ENCODE measurements around the gene C10orf88. TPM values are rescaled to one million over a fixed set of nuclear protein-coding genes. Genes with fewer than 3 reads are reported as not detected.

C10orf88 gene
- total and polyA plus RNA-seq, 2 donors, result 9.9 to 12.1 TPM

DNA sequence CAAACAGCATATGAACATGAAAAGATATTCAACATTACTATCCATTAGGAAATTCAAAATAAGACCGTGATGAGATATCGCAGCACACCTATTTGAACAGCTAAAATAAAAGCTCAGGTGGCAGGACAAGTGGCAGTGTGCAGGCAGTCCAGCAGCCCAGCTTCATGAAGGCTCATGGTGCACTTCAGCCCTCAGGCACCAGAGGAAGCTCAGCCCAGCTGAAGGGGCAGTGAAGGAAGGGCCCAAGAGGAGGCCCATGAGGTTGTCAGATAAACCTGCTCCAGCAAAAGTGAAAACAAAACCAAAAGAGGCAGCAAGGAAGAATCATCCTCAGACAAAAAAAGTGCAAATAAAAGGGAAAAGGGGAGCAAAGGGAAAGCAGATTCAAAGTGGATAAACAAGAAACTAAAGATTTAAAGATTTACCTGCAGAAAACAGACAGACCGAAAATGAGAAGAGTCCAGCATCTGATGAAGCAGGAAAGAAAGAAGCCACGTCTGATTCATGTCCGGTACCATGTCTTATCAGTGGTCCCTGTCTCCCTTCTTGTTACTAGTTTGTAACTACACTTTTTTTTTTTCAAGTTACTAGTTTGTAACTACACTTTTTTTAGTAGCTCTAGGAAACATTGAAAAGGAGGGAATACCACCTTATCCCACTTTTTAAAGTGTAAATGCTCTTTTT, 59.6 kb downstream of the C10orf88 start:
- no peak for DNase-seq (ENCODE audit: low read depth in 6 of 9, low spot score in 9 of 9)
- H3K9me3 ChIP-seq (ENCODE audit: control insufficient read depth in 2 of 2, insufficient read depth in 1 of 2, low read length in 1 of 2), result no peaks in the 10 kb centered on the region
- WGBS, result 95% methylated on average over 5 of the region's 5 CpGs
- no peaks in the 10 kb centered on the region for H3K27me3 ChIP-seq (ENCODE audit: control insufficient read depth in 2 of 2, insufficient read depth in 1 of 2, low read length in 1 of 2)
- no peak overlapping the region for H3K4me3 ChIP-seq (ENCODE audit: low read length in 2 of 2)
- H3K36me3 ChIP-seq (ENCODE audit: control insufficient read depth in 2 of 2, insufficient read depth in 2 of 2, low read length in 1 of 2), result no peaks in the 10 kb centered on the region
- H3K4me1 ChIP-seq (ENCODE audit: control insufficient read depth in 2 of 2, insufficient read depth in 2 of 2, low read length in 2 of 2), result no peaks in the 10 kb centered on the region
- H3K27ac ChIP-seq (ENCODE audit: low read depth in 1 of 2, low read length in 1 of 2), result no peak overlapping the region

GRCh38 chr10:122884166-122884565, 69.9 kb downstream of the C10orf88 start:
- no peaks in the 10 kb centered on the region for H3K36me3 ChIP-seq (ENCODE audit: control insufficient read depth in 2 of 2, insufficient read depth in 2 of 2, low read length in 1 of 2)
- 98% methylated on average over 1 of the region's 1 CpG for WGBS
- H3K4me1 ChIP-seq (ENCODE audit: control insufficient read depth in 2 of 2, insufficient read depth in 2 of 2, low read length in 2 of 2), result peaks cover 6 to 7% of the 10 kb centered on the region in 2 donors
- H3K27me3 ChIP-seq (ENCODE audit: control insufficient read depth in 2 of 2, insufficient read depth in 1 of 2, low read length in 1 of 2), result peaks cover 0 to 10% of the 10 kb centered on the region in 2 donors
- no peak overlapping the region for H3K27ac ChIP-seq (ENCODE audit: low read depth in 1 of 2, low read length in 1 of 2)
- DNase-seq (ENCODE audit: low read depth in 6 of 9, low spot score in 9 of 9), result no peak
- H3K4me3 ChIP-seq (ENCODE audit: low read length in 2 of 2), result no peak overlapping the region
- peaks cover 0 to 3% of the 10 kb centered on the region in 2 donors for H3K9me3 ChIP-seq (ENCODE audit: control insufficient read depth in 2 of 2, insufficient read depth in 1 of 2, low read length in 1 of 2)

GRCh38 chr10:122882766-122883165, 71.3 kb downstream of the C10orf88 start:
- DNase-seq (ENCODE audit: low read depth in 6 of 9, low spot score in 9 of 9), result no peak
- no peak overlapping the region for H3K4me3 ChIP-seq (ENCODE audit: low read length in 2 of 2)
- no peaks in the 10 kb centered on the region for H3K36me3 ChIP-seq (ENCODE audit: control insufficient read depth in 2 of 2, insufficient read depth in 2 of 2, low read length in 1 of 2)
- peaks cover 0 to 4% of the 10 kb centered on the region in 2 donors for H3K9me3 ChIP-seq (ENCODE audit: control insufficient read depth in 2 of 2, insufficient read depth in 1 of 2, low read length in 1 of 2)
- peaks cover 7 to 9% of the 10 kb centered on the region in 2 donors for H3K4me1 ChIP-seq (ENCODE audit: control insufficient read depth in 2 of 2, insufficient read depth in 2 of 2, low read length in 2 of 2)
- H3K27ac ChIP-seq (ENCODE audit: low read depth in 1 of 2, low read length in 1 of 2), result no peak overlapping the region
- H3K27me3 ChIP-seq (ENCODE audit: control insufficient read depth in 2 of 2, insufficient read depth in 1 of 2, low read length in 1 of 2), result peaks cover 0 to 13% of the 10 kb centered on the region in 2 donors

Other genes with a start within 250 kb of the C10orf88 start
- gene CUZD1, start 108.4 kb downstream of the C10orf88 start, total RNA-seq, result 1.1 TPM
- 3.1 TPM for gene CUZD1, start 108.4 kb downstream of the C10orf88 start, polyA plus RNA-seq
- gene FAM24B, start 74.6 kb downstream of the C10orf88 start, total RNA-seq, result 3.8 TPM
- gene FAM24B, start 74.6 kb downstream of the C10orf88 start, polyA plus RNA-seq, result 7.1 TPM
- gene FAM24A, start 43.6 kb downstream of the C10orf88 start, total RNA-seq, result not detected
- gene FAM24A, start 43.6 kb downstream of the C10orf88 start, polyA plus RNA-seq, result not detected
- gene PSTK, start 26.2 kb upstream of the C10orf88 start, total RNA-seq, result 4.8 TPM
- 5.0 TPM for gene PSTK, start 26.2 kb upstream of the C10orf88 start, polyA plus RNA-seq
- 4.2 TPM for gene IKZF5, start 54.6 kb upstream of the C10orf88 start, total RNA-seq
- gene IKZF5, start 54.6 kb upstream of the C10orf88 start, polyA plus RNA-seq, result 27.6 TPM
- gene ACADSB, start 54.8 kb upstream of the C10orf88 start, total RNA-seq, result 5.9 TPM
- gene ACADSB, start 54.8 kb upstream of the C10orf88 start, polyA plus RNA-seq, result 11.0 TPM
- not detected for gene HMX3, start 181.7 kb upstream of the C10orf88 start, total RNA-seq
- gene HMX3, start 181.7 kb upstream of the C10orf88 start, polyA plus RNA-seq, result not detected
- gene HMX2, start 193.9 kb upstream of the C10orf88 start, total RNA-seq, result 0.05 TPM
- 0.25 TPM for gene HMX2, start 193.9 kb upstream of the C10orf88 start, polyA plus RNA-seq
- 163 TPM for gene BUB3, start 200.2 kb upstream of the C10orf88 start, total RNA-seq
- gene BUB3, start 200.2 kb upstream of the C10orf88 start, polyA plus RNA-seq, result 76.6 TPM